HepG2 (cell line): ENCODE results near the gene NPBWR2. TPM values are rescaled to one million over a fixed set of nuclear protein-coding genes. Genes with fewer than 3 reads are reported as not detected.

Experiments used
- BRCA1 ChIP-seq: sonication (generic); formaldehyde crosslinking; IDR thresholded peaks from 2 replicates; pipeline ENCODE4 v1.4.0; 2020; ENCODE audit warnings: missing genetic modification reagents
- CEBPZ ChIP-seq: IDR thresholded peaks from 2 replicates; pipeline ENCODE4 v1.6.1; 2012; ENCODE audit warnings: low read length, improper control_type of control experiment
- DPF2 ChIP-seq: sonication (generic); formaldehyde crosslinking; IDR thresholded peaks from 2 replicates; pipeline ENCODE4 v1.4.0; 2020; ENCODE audit warnings: mild to moderate bottlenecking, low read depth, missing genetic modification reagents, borderline replicate concordance
- HNF1A ChIP-seq, 2 experiments: sonication (generic) in 1 of 2; formaldehyde crosslinking in 1 of 2; IDR thresholded peaks; 2 replicates each; pipeline versions ENCODE4 v1.4.0 to v1.6.1; 2016 to 2020; ENCODE audit warnings: borderline replicate concordance in 1 of 2, low read depth in 1 of 2, mild to moderate bottlenecking in 1 of 2, missing genetic modification reagents in 1 of 2
- MATR3 ChIP-seq: sonication (generic); formaldehyde crosslinking; IDR thresholded peaks from 2 replicates; pipeline ENCODE4 v1.4.0; 2020; ENCODE audit warnings: missing genetic modification reagents
- NRL ChIP-seq: sonication (generic); formaldehyde crosslinking; IDR thresholded peaks from 2 replicates; pipeline ENCODE4 v1.5.0; 2020; ENCODE audit warnings: missing genetic modification reagents, mild to moderate bottlenecking, moderate library complexity, borderline replicate concordance
- REL ChIP-seq: sonication (generic); formaldehyde crosslinking; conservative IDR thresholded peaks from 2 replicates; pipeline ENCODE4 v1.8.0; 2022; ENCODE audit warnings: mild to moderate bottlenecking, missing genetic modification reagents, moderate library complexity
- SKIL ChIP-seq: sonication (generic); formaldehyde crosslinking; IDR thresholded peaks from 2 replicates; pipeline ENCODE4 v1.8.0; 2022; ENCODE audit warnings: missing genetic modification reagents, mild to moderate bottlenecking, moderate library complexity, borderline replicate concordance
- SRY ChIP-seq: sonication (generic); formaldehyde crosslinking; IDR thresholded peaks from 2 replicates; pipeline ENCODE4 v1.8.0; 2022; ENCODE audit warnings: mild to moderate bottlenecking, missing genetic modification reagents
- TEF ChIP-seq: sonication (generic); formaldehyde crosslinking; IDR thresholded peaks from 2 replicates; pipeline ENCODE4 v1.5.0; 2020; ENCODE audit warnings: missing genetic modification reagents
- ZNF460 ChIP-seq: sonication (generic); formaldehyde crosslinking; IDR thresholded peaks from 2 replicates; pipeline ENCODE4 v1.5.1; 2020; ENCODE audit warnings: missing genetic modification reagents, mild to moderate bottlenecking, borderline replicate concordance
- ZNF570 ChIP-seq: sonication (generic); formaldehyde crosslinking; IDR thresholded peaks from 2 replicates; pipeline ENCODE4 v1.4.0; 2020; ENCODE audit warnings: mild to moderate bottlenecking, missing genetic modification reagents, borderline replicate concordance
- ZNF883 ChIP-seq: sonication (generic); formaldehyde crosslinking; IDR thresholded peaks from 2 replicates; pipeline ENCODE4 v1.5.1; 2020; ENCODE audit warnings: mild to moderate bottlenecking, missing genetic modification reagents; ENCODE audit errors: not compliant biosample characterization
- polyA plus RNA-seq, 8 experiments: library from polyadenylated mRNA; depleted of rRNA in 3 of 8; stranded (reverse) in 7 of 8; unstranded in 1 of 8; fragments of >200 nt; fragmentation: Illumina TruSeq in 4 of 8; extraction: Trizol in 4 of 8; gene quantifications; 2 replicates each; pipeline versions ENCODE4 v1.2.1 to v1.2.3, GENCODE V29; 2011 to 2016; ENCODE audit warnings: low read depth in 4 of 8, missing spikeins in 1 of 8, mixed read lengths in 1 of 8; ENCODE audit not compliant: insufficient read depth in 1 of 8
- total RNA-seq, 5 experiments: library from RNA; depleted of rRNA; stranded (reverse); fragments of >200 nt; fragmentation: Illumina TruSeq; extraction: Trizol; gene quantifications; 2 replicates each; pipeline ENCODE4 v1.2.3, GENCODE V29; 2016; ENCODE audit warnings: low read depth in 1 of 5

NPBWR2 gene
- total and polyA plus RNA-seq, 2 of the 13 experiments (the other 11 are each of a cell fraction or from before 2014, with no cell fraction given), result not detected

GRCh38 chr20:64057628-64058498 is 49.5 kb downstream of the NPBWR2 start (continued):
- no peak for TF ChIP-seq CEBPZ
- TF ChIP-seq TEF, result no peak
- 0 out of 2 replicates have a peak, but pooled peaks have one; percentile 69 for TF ChIP-seq BRCA1 (CRISPR knock-in tag)
- TF ChIP-seq SKIL (CRISPR knock-in tag), result no peak; the same call in 1 of the 2 replicates
- TF ChIP-seq NRL, result no peak; the same call in 1 of the 2 replicates
- 0 out of 2 replicates have a peak, but pooled peaks have one; percentile 16 for TF ChIP-seq MATR3 (CRISPR knock-in tag)
- TF ChIP-seq ZNF570 (CRISPR knock-in tag), result no peak
- TF ChIP-seq ZNF460 (CRISPR knock-in tag), result no peak
- TF ChIP-seq REL (CRISPR knock-in tag), result no peak
- no peak for TF ChIP-seq HNF1A (IDR thresholded peaks at IDR 0.05; ENCODE audit: low read depth)
- peak; percentile 71 for TF ChIP-seq HNF1A (CRISPR knock-in tag; IDR thresholded peaks at IDR 0.05; ENCODE audit: borderline replicate concordance)
- TF ChIP-seq SRY (CRISPR knock-in tag), result no peak
- TF ChIP-seq DPF2, result no peak; the same call in 1 of the 2 replicates
- TF ChIP-seq ZNF883 (CRISPR knock-in tag), result no peak
